IMR-90 (cell line): Measurements from ENCODE around the gene ADGRL1. TPM values are rescaled to one million over a fixed set of nuclear protein-coding genes. Genes with fewer than 3 reads are reported as not detected.
"Not testable (repeated sequence)": the region's sequence is repeated elsewhere in the genome, so short reads cannot be mapped to it uniquely, and the experiment has no call there.

Source experiments
- ATAC-seq: fragments of 200-7000 bp; cut with Tn5 transposase; 2 replicates; pipeline ENCODE4 v1.9.1; 2020; ENCODE audit warnings: low read depth, mild to moderate bottlenecking, moderate library complexity
- BruUV-seq: library from RNA; stranded (reverse); fragments of 400-500 nt; replicated peaks from 2 replicates; lab custom pipeline; 2021; lab: Mats Ljungman, UMichigan
- CTCF ChIA-PET: fragments of 300-600 bp; formaldehyde crosslinking; extraction: SDS; loops from one replicate; lab custom pipeline; 2021; ENCODE audit warnings: antibody characterized with exemption; lab: Yijun Ruan, JAX
- POLR2A ChIA-PET: fragments of 300-600 bp; sonication (Branson Sonifier 250); formaldehyde crosslinking; loops from one replicate; lab custom pipeline; 2022; ENCODE audit warnings: antibody characterized with exemption; ENCODE audit not compliant: unreplicated experiment; lab: Charles Lee
- DNase-seq: peaks from one replicate; pipeline ENCODE4 v3.0.0; 2013
- H2AFZ ChIP-seq: replicated peaks from 2 replicates; pipeline ENCODE3; 2013; ENCODE audit warnings: low read length, mild to moderate bottlenecking; ENCODE audit not compliant: poor library complexity
- H2AK5ac ChIP-seq: 2 replicates; pipeline ENCODE4 v1.6.1; 2013; ENCODE audit warnings: low read depth, low read length, inconsistent platforms
- H2AK9ac ChIP-seq: replicated peaks from 2 replicates; pipeline ENCODE3; 2013; ENCODE audit warnings: mild to moderate bottlenecking, low read depth, low read length, moderate library complexity; ENCODE audit not compliant: poor library complexity
- H2BK120ac ChIP-seq: 2 replicates; pipeline ENCODE4 v1.6.1; 2013; ENCODE audit warnings: low read depth, low read length, inconsistent platforms
- H2BK15ac ChIP-seq: 3 replicates; pipeline ENCODE4 v1.6.1; 2013; ENCODE audit warnings: low read depth, low read length, inconsistent platforms
- H2BK20ac ChIP-seq: 2 replicates; pipeline ENCODE4 v1.6.1; 2013; ENCODE audit warnings: low read depth, mild to moderate bottlenecking, inconsistent platforms, low read length, moderate library complexity
- H2BK5ac ChIP-seq: 2 replicates; pipeline ENCODE4 v1.6.1; 2013; ENCODE audit warnings: mild to moderate bottlenecking, low read depth, low read length, inconsistent platforms; ENCODE audit not compliant: poor library complexity, severe bottlenecking
- H3K14ac ChIP-seq: replicated peaks from 2 replicates; pipeline ENCODE4 v1.6.1; 2013; ENCODE audit warnings: low read depth, low read length, inconsistent platforms
- H3K18ac ChIP-seq: 2 replicates; pipeline ENCODE4 v1.6.1; 2013; ENCODE audit warnings: low read depth, low read length, control low read depth
- H3K23ac ChIP-seq: 2 replicates; pipeline ENCODE4 v1.6.1; 2013; ENCODE audit warnings: low read depth, low read length, inconsistent platforms
- H3K27ac ChIP-seq: 2 replicates; pipeline ENCODE4 v1.5.1; 2013; ENCODE audit warnings: mild to moderate bottlenecking, control low read depth, low read length; ENCODE audit not compliant: insufficient read depth
- H3K27me3 ChIP-seq: 2 replicates; pipeline ENCODE4 v1.6.1; 2013; ENCODE audit warnings: low read length; ENCODE audit not compliant: control insufficient read depth, insufficient read depth
- H3K36me3 ChIP-seq: 2 replicates; pipeline ENCODE4 v1.6.1; 2013; ENCODE audit warnings: low read length, mixed read lengths; ENCODE audit not compliant: control insufficient read depth, insufficient read depth
- H3K4ac ChIP-seq: 2 replicates; pipeline ENCODE4 v1.6.1; 2013; ENCODE audit warnings: low read depth, low read length, inconsistent platforms
- H3K4me1 ChIP-seq: 2 replicates; pipeline ENCODE4 v1.6.1; 2013; ENCODE audit warnings: low read length, mixed read lengths; ENCODE audit not compliant: control insufficient read depth, insufficient read depth
- H3K4me2 ChIP-seq: 2 replicates; pipeline ENCODE4 v1.6.1; 2013; ENCODE audit warnings: low read depth, mild to moderate bottlenecking, control low read depth, low read length, moderate library complexity
- H3K4me3 ChIP-seq: 2 replicates; pipeline ENCODE4 v1.5.1; 2013; ENCODE audit warnings: low read depth, mild to moderate bottlenecking, control low read depth, low read length, moderate library complexity; ENCODE audit not compliant: insufficient read depth
- H3K56ac ChIP-seq: 2 replicates; pipeline ENCODE4 v1.6.1; 2013; ENCODE audit warnings: low read length, inconsistent platforms; ENCODE audit not compliant: insufficient read depth; ENCODE audit errors: extremely low read depth
- H3K79me1 ChIP-seq, 2 experiments: 2 replicates each; pipeline ENCODE4 v1.6.1; 2013; ENCODE audit warnings: low read length in 2 of 2, inconsistent platforms in 1 of 2, low read depth in 1 of 2
- H3K9ac ChIP-seq: 2 replicates; pipeline ENCODE4 v1.6.1; 2013; ENCODE audit warnings: low read depth, low read length, control low read depth
- H3K9me1 ChIP-seq: 2 replicates; pipeline ENCODE4 v1.6.1; 2013; ENCODE audit warnings: low read length, inconsistent platforms; ENCODE audit not compliant: insufficient read depth
- H3K9me3 ChIP-seq: 2 replicates; pipeline ENCODE4 v1.6.1; 2013; ENCODE audit warnings: low read length; ENCODE audit not compliant: control insufficient read depth, insufficient read depth
- H4K20me1 ChIP-seq: 2 replicates; pipeline ENCODE4 v1.6.1; 2013; ENCODE audit warnings: low read length, inconsistent platforms; ENCODE audit not compliant: insufficient read depth
- H4K5ac ChIP-seq: 2 replicates; pipeline ENCODE4 v1.6.1; 2013; ENCODE audit warnings: mild to moderate bottlenecking, low read depth, low read length, control low read depth
- H4K8ac ChIP-seq, 2 experiments: 2 replicates each; pipeline ENCODE4 v1.6.1; 2013; ENCODE audit warnings: low read depth in 2 of 2, low read length in 2 of 2, control low read depth in 1 of 2, inconsistent platforms in 1 of 2
- H4K91ac ChIP-seq: 2 replicates; pipeline ENCODE4 v1.6.1; 2013; ENCODE audit warnings: low read depth, low read length, inconsistent platforms; ENCODE audit not compliant: insufficient read depth
- CEBPB ChIP-seq: IDR thresholded peaks from 2 replicates; pipeline ENCODE4 v1.6.1; 2012; ENCODE audit warnings: low read depth, low read length, improper control_type of control experiment
- WGBS, 2 experiments: methylation state at CpG; one replicate each; pipeline versions ENCODE4 v1.1.5 to v1.1.7; 2013; ENCODE audit warnings: missing lambda C conversion rate in 2 of 2; ENCODE audit not compliant: insufficient read length in 1 of 2; ENCODE audit errors: extremely low coverage in 2 of 2; 5-methylcytosine and 5-hydroxymethylcytosine counted together
- dilution Hi-C: fragments of 300-500 bp; cut with HindIII; formaldehyde crosslinking; loops from one replicate; pipeline ENCODE4 v1.14.3; 2018; ENCODE audit warnings: low sequenced_read_pairs; ENCODE audit not compliant: unreplicated experiment
- in situ Hi-C: fragments of 300-500 bp; cut with MboI; formaldehyde crosslinking; loops from 3 replicates; pipeline ENCODE4 v1.14.3; 2019; ENCODE audit warnings: low sequenced_read_pairs, inconsistent platforms, mixed read lengths
- intact Hi-C: fragments of 100-400 bp; cut with micrococcal nuclease; formaldehyde crosslinking; loops from 2 replicates; pipeline ENCODE4 v1.10.0; 2022
- polyA plus RNA-seq, 3 experiments: library from polyadenylated mRNA; depleted of rRNA; stranded (reverse); fragments of >200 nt; gene quantifications; 2 replicates each; pipeline ENCODE4 v1.2.3, GENCODE V29; 2012; ENCODE audit warnings: low replicate concordance in 1 of 3
- total RNA-seq: library from RNA; depleted of rRNA; stranded (reverse); fragments of >200 nt; gene quantifications from 2 replicates; pipeline ENCODE4 v1.2.3, GENCODE V29; 2012
- TF ChIP-seq, protein P1 (sequence below): conservative IDR thresholded peaks from 2 replicates; pipeline ENCODE4 v1.5.1; 2012; ENCODE audit warnings: mild to moderate bottlenecking, low read depth, low read length, improper control_type of control experiment

The ADGRL1 gene
- total and polyA plus RNA-seq, 2 of the 4 experiments (the other 2 are of a cell fraction), result 0.72 to 2.2 TPM

- H3K23ac ChIP-seq, H3K9me1 ChIP-seq, H2BK5ac ChIP-seq, H2BK120ac ChIP-seq, ATAC-seq, H2AK5ac ChIP-seq, H4K91ac ChIP-seq, CTCF ChIA-PET, DNase-seq, POLR2A ChIA-PET, H2BK20ac ChIP-seq, H2BK15ac ChIP-seq, H3K27me3 ChIP-seq, H2AFZ ChIP-seq, H4K8ac ChIP-seq, H3K9ac ChIP-seq, H3K56ac ChIP-seq, H3K79me1 ChIP-seq, H3K18ac ChIP-seq, H3K4me3 ChIP-seq, H3K9me3 ChIP-seq, H3K14ac ChIP-seq, H3K4ac ChIP-seq, H4K20me1 ChIP-seq, H3K36me3 ChIP-seq, H3K4me1 ChIP-seq, H4K5ac ChIP-seq, H3K27ac ChIP-seq, in situ Hi-C loops, dilution Hi-C loops, BruUV-seq, H2AK9ac ChIP-seq: not testable (repeated sequence)
- H3K4me2 ChIP-seq, result peak overlapping the region; percentile 58
- WGBS, 2 experiments, result no CpG with 5 or more reads among the region's 19 CpGs
- intact Hi-C loops, result loop anchor here (10.0 kb wide), 1 partner anchor 63 kb away; no protein-coding TSS in a partner anchor
- peak; percentile 15; the same call in 1 of the 2 replicates for TF ChIP-seq CEBPB
- TF ChIP-seq, protein P1, sequence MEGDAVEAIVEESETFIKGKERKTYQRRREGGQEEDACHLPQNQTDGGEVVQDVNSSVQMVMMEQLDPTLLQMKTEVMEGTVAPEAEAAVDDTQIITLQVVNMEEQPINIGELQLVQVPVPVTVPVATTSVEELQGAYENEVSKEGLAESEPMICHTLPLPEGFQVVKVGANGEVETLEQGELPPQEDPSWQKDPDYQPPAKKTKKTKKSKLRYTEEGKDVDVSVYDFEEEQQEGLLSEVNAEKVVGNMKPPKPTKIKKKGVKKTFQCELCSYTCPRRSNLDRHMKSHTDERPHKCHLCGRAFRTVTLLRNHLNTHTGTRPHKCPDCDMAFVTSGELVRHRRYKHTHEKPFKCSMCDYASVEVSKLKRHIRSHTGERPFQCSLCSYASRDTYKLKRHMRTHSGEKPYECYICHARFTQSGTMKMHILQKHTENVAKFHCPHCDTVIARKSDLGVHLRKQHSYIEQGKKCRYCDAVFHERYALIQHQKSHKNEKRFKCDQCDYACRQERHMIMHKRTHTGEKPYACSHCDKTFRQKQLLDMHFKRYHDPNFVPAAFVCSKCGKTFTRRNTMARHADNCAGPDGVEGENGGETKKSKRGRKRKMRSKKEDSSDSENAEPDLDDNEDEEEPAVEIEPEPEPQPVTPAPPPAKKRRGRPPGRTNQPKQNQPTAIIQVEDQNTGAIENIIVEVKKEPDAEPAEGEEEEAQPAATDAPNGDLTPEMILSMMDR, result 0 out of 2 replicates have a peak, but pooled peaks have one; percentile 9
Measured at GRCh38 chr19:14221345-14221744, 15.4 kb upstream of the ADGRL1 start.
